DND-41 (cell line): ENCODE data around the gene PPP1R18.

Experiments
- ATAC-seq: fragments of 200-7000 bp; cut with Tn5 transposase; 3 replicates; pipeline ENCODE4 v1.9.1; 2021; ENCODE audit warnings: low read depth; ENCODE audit not compliant: insufficient read depth
- DNase-seq: peaks from one replicate; pipeline ENCODE4 v3.0.0-alpha.2; 2020
- H2AFZ ChIP-seq: 2 replicates; pipeline ENCODE4 v1.6.0; 2012; ENCODE audit warnings: low read depth, low read length
- H3K27ac ChIP-seq: 2 replicates; pipeline ENCODE4 v1.5.1; 2012; ENCODE audit warnings: low read length, inconsistent platforms
- H3K27me3 ChIP-seq: fragments of 200-600 bp; sonication (generic); 2 replicates; pipeline ENCODE4 v1.6.0; 2012; ENCODE audit warnings: low read length, mild to moderate bottlenecking, inconsistent platforms; ENCODE audit not compliant: insufficient read depth, poor library complexity
- H3K36me3 ChIP-seq: 2 replicates; pipeline ENCODE4 v1.5.1; 2012; ENCODE audit warnings: low read length, inconsistent platforms; ENCODE audit not compliant: insufficient read depth
- H3K4me1 ChIP-seq: 2 replicates; pipeline ENCODE4 v1.5.1; 2012; ENCODE audit warnings: mild to moderate bottlenecking, low read length; ENCODE audit not compliant: insufficient read depth
- H3K4me2 ChIP-seq: 2 replicates; pipeline ENCODE4 v1.6.0; 2012; ENCODE audit warnings: mild to moderate bottlenecking, moderate library complexity, low read length, inconsistent platforms; ENCODE audit not compliant: insufficient read depth
- H3K4me3 ChIP-seq, 2 experiments: fragments of 200-600 bp in 1 of 2; shearing (Covaris generic) in 1 of 2; 2 replicates each; pipeline ENCODE4 v1.5.1; 2012 to 2016; ENCODE audit warnings: inconsistent platforms in 2 of 2, low read length in 2 of 2, mild to moderate bottlenecking in 2 of 2, low read depth in 1 of 2, moderate library complexity in 1 of 2
- H3K79me2 ChIP-seq: 2 replicates; pipeline ENCODE4 v1.6.0; 2012; ENCODE audit warnings: low read length, inconsistent platforms; ENCODE audit not compliant: insufficient read depth
- H3K9ac ChIP-seq: 2 replicates; pipeline ENCODE4 v1.6.0; 2012; ENCODE audit warnings: low read depth, mild to moderate bottlenecking, inconsistent platforms, low read length, moderate library complexity
- H3K9me3 ChIP-seq: 2 replicates; pipeline ENCODE4 v1.5.1; 2012; ENCODE audit warnings: low read length, moderate library complexity, mild to moderate bottlenecking, inconsistent platforms; ENCODE audit not compliant: insufficient read depth, severe bottlenecking
- H4K20me1 ChIP-seq: 2 replicates; pipeline ENCODE4 v1.6.0; 2012; ENCODE audit warnings: low read length; ENCODE audit not compliant: insufficient read depth
- EZH2 ChIP-seq: IDR thresholded peaks from 3 replicates; pipeline ENCODE4 v1.6.1; 2012; ENCODE audit warnings: borderline replicate concordance, low read depth, mild to moderate bottlenecking, moderate library complexity, low read length, inconsistent platforms; ENCODE audit not compliant: severe bottlenecking
- TF ChIP-seq, protein P1 (sequence below): IDR thresholded peaks from 2 replicates; pipeline ENCODE4 v1.5.1; 2012; ENCODE audit warnings: borderline replicate concordance, low read length, moderate library complexity, mild to moderate bottlenecking; ENCODE audit not compliant: poor library complexity, severe bottlenecking; ENCODE audit errors: extremely low read depth

Gene PPP1R18

DNA sequence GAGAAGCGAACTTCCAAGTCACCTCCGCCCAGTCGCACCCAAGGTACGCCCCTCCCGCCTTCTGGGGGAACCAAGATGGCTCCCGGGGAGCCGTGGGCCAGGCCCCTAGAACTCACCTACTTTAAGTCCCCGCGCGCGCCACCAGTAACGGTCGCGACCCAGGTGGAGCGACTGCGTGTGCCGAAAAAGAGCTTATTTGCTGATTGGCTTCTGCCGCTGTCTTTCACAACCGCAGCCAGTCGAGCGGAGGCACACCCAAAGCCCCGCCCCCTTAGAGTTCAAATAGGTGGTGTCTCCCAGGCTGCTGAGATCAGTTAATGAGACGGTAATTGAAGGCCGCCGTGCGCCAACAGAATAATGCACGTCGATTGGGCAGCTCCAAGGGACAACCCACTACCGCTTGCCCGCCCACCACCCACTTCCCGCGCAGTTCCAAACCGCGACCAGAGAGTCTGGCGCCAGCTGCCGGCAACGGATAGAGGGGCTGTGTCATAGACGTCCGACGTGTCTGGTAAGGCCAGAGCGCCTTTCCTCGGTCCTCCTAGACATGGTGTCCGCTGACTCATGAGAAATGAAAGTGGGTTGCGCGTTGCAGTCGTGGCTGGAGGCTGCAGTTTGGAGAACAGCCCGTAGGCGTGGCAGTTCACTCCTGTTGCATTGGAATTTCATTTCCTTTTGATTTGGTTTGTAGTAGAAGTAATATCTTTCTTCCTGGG, 30.8 kb upstream of the PPP1R18 start, which contains the start of gene MDC1:
Gene MDC1, minus strand, starts transcription at position 153 of the 716 bp plus-strand sequence. CDS start 2,106 bp downstream, outside the sequence.
- H3K27me3 ChIP-seq = no peaks in the 10 kb centered on the region
- H3K9ac ChIP-seq = peak within 1 kb of the TSS; percentile 98
- H3K9me3 ChIP-seq = no peaks in the 10 kb centered on the region
- H3K27ac ChIP-seq = peak within 1 kb of the TSS; percentile 99
- peaks cover 47% of the 10 kb centered on the region for H3K36me3 ChIP-seq
- peak within 1 kb of the TSS; percentile 63 for H3K4me2 ChIP-seq
- peak; percentile 75 for ATAC-seq
- peak within 1 kb of the TSS; percentile 55 to 99 for H3K4me3 ChIP-seq
- TF ChIP-seq, protein P1, sequence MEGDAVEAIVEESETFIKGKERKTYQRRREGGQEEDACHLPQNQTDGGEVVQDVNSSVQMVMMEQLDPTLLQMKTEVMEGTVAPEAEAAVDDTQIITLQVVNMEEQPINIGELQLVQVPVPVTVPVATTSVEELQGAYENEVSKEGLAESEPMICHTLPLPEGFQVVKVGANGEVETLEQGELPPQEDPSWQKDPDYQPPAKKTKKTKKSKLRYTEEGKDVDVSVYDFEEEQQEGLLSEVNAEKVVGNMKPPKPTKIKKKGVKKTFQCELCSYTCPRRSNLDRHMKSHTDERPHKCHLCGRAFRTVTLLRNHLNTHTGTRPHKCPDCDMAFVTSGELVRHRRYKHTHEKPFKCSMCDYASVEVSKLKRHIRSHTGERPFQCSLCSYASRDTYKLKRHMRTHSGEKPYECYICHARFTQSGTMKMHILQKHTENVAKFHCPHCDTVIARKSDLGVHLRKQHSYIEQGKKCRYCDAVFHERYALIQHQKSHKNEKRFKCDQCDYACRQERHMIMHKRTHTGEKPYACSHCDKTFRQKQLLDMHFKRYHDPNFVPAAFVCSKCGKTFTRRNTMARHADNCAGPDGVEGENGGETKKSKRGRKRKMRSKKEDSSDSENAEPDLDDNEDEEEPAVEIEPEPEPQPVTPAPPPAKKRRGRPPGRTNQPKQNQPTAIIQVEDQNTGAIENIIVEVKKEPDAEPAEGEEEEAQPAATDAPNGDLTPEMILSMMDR = peak; percentile 43
- no peak for TF ChIP-seq EZH2
- peaks cover 9% of the 10 kb centered on the region for H4K20me1 ChIP-seq
- peak; percentile 100 for DNase-seq
- peak within 1 kb of the TSS; percentile 65 for H2AFZ ChIP-seq
- H3K4me1 ChIP-seq = peaks cover 35% of the 10 kb centered on the region
- H3K79me2 ChIP-seq = peaks cover 58% of the 10 kb centered on the region

DNA sequence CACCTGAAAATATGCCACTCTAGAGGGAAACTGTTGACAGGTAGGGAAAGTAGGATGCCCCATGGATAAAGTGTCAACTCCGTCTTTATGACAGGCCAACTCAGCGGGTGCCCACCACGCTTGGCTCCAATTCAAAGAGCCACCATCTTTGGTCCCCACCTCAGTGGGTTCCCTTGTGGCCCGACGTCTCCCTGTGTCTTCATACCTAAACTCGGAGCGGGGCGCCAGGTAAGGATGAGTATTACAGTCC, 30.4 kb upstream of the PPP1R18 start:
- DNase-seq (no peak), ATAC-seq (no peak)
- Histone ChIP-seq H3K4me1 (peaks cover 30% of the 10 kb centered on the region), H3K36me3 (peaks cover 47% of the 10 kb centered on the region), H3K4me2 (peak overlapping the region; percentile 63), H4K20me1 (peaks cover 4% of the 10 kb centered on the region), H3K27me3 (no peaks in the 10 kb centered on the region), H2AFZ (peak overlapping the region; percentile 65), H3K27ac (peak overlapping the region; percentile 99), H3K9me3 (no peaks in the 10 kb centered on the region), H3K9ac (peak overlapping the region; percentile 82), H3K4me3 (peak overlapping the region; percentile 38 to 63), H3K79me2 (peaks cover 53% of the 10 kb centered on the region)
- TF ChIP-seq EZH2 = no peak
- TF ChIP-seq, protein P1 = no peak

DNA sequence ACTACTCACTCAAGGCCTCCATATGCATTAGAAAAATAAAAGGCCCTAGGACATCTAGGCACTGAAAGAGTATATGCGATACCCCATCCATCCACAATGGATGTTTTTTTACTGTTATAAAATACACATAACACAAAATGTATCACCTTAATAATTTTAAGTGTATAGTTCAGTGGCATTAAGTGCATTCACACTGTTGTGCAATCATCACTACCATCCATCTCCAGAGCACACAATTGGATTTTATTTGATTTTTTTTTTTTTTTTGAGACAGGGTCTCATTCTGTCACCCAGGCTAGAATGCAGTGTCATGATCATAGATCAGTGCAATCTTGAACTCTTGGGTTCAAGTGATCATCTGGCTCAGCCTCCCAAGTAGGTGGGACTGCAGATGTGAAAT, 27.8 kb upstream of the PPP1R18 start:
- peaks cover 25% of the 10 kb centered on the region for H3K4me1 ChIP-seq
- peaks cover 30% of the 10 kb centered on the region for H3K79me2 ChIP-seq
- no peaks in the 10 kb centered on the region for H4K20me1 ChIP-seq
- no peak overlapping the region for H3K4me2 ChIP-seq
- no peak for TF ChIP-seq EZH2
- TF ChIP-seq, protein P1 = no peak
- no peak for ATAC-seq
- DNase-seq = no peak
- H2AFZ ChIP-seq = no peak overlapping the region
- no peak overlapping the region for H3K27ac ChIP-seq
- peaks cover 52% of the 10 kb centered on the region for H3K36me3 ChIP-seq
- H3K9ac ChIP-seq = no peak overlapping the region
- no peak overlapping the region for H3K4me3 ChIP-seq
- no peaks in the 10 kb centered on the region for H3K9me3 ChIP-seq
- no peaks in the 10 kb centered on the region for H3K27me3 ChIP-seq
